Measurements from ENCODE around the gene GNAT3. TPM values are rescaled to one million over a fixed set of nuclear protein-coding genes. Genes with fewer than 3 reads are reported as not detected.

GNAT3 gene
- total RNA-seq, result not detected in 2 replicates

GRCh38 chr7:80511964-80512363 is at the start of gene GNAT3:
Gene GNAT3 (minus strand): TSS chr7:80512064. CDS start chr7:80511926, 138 bp downstream.
- TF ChIP-seq CTCF (IDR thresholded peaks at IDR 0.05; ENCODE audit: insufficient read depth, low read length, poor library complexity, severe bottlenecking), result no peak
- no peak for DNase-seq (ENCODE audit: low read depth)
- Histone ChIP-seq H3K27me3 (ENCODE audit: control insufficient read depth, insufficient read depth, low read length) (no peaks in the 10 kb centered on the region), H3K36me3 (ENCODE audit: control insufficient read depth, insufficient read depth, low read length) (no peaks in the 10 kb centered on the region), H3K4me3 (ENCODE audit: low read depth, low read length) (no peak within 1 kb of the TSS)

GRCh38 chr7:80558116-80558515 is 46.3 kb upstream of the GNAT3 start:
- Histone ChIP-seq H3K36me3 (ENCODE audit: control insufficient read depth, insufficient read depth, low read length) (no peaks in the 10 kb centered on the region), H3K27me3 (ENCODE audit: control insufficient read depth, insufficient read depth, low read length) (no peaks in the 10 kb centered on the region), H3K4me3 (ENCODE audit: low read depth, low read length) (no peak overlapping the region)
- no peak for TF ChIP-seq CTCF (IDR thresholded peaks at IDR 0.05; ENCODE audit: insufficient read depth, low read length, poor library complexity, severe bottlenecking)
- no peak for DNase-seq (ENCODE audit: low read depth)

- no peak for TF ChIP-seq CTCF (IDR thresholded peaks at IDR 0.05; ENCODE audit: insufficient read depth, low read length, poor library complexity, severe bottlenecking)
- Histone ChIP-seq H3K36me3 (ENCODE audit: control insufficient read depth, insufficient read depth, low read length) (no peaks in the 10 kb centered on the region), H3K27me3 (ENCODE audit: control insufficient read depth, insufficient read depth, low read length) (no peaks in the 10 kb centered on the region), H3K4me3 (ENCODE audit: low read depth, low read length) (no peak overlapping the region)
- DNase-seq (ENCODE audit: low read depth), result no peak
Measured at GRCh38 chr7:80552031-80552694, 40.3 kb upstream of the GNAT3 start.

- Histone ChIP-seq H3K4me3 (ENCODE audit: low read depth, low read length) (no peak overlapping the region), H3K27me3 (ENCODE audit: control insufficient read depth, insufficient read depth, low read length) (no peaks in the 10 kb centered on the region), H3K36me3 (ENCODE audit: control insufficient read depth, insufficient read depth, low read length) (no peaks in the 10 kb centered on the region)
- TF ChIP-seq CTCF (IDR thresholded peaks at IDR 0.05; ENCODE audit: insufficient read depth, low read length, poor library complexity, severe bottlenecking), result no peak
- no peak for DNase-seq (ENCODE audit: low read depth)
Measured at GRCh38 chr7:80550005-80550404, 38.1 kb upstream of the GNAT3 start.

GRCh38 chr7:80548840-80549530 is 37.1 kb upstream of the GNAT3 start:
- no peak for TF ChIP-seq CTCF (IDR thresholded peaks at IDR 0.05; ENCODE audit: insufficient read depth, low read length, poor library complexity, severe bottlenecking)

More at GRCh38 chr7:80548840-80549530, 37.1 kb upstream of the GNAT3 start:
- Histone ChIP-seq H3K36me3 (ENCODE audit: control insufficient read depth, insufficient read depth, low read length) (no peaks in the 10 kb centered on the region), H3K27me3 (ENCODE audit: control insufficient read depth, insufficient read depth, low read length) (no peaks in the 10 kb centered on the region), H3K4me3 (ENCODE audit: low read depth, low read length) (no peak overlapping the region)
- no peak for DNase-seq (ENCODE audit: low read depth)

All from kidney epithelial cell (primary cell).